CD4-positive, alpha-beta T cell treated with Interleukin-2 at 100 ng/mL for 4 hours (primary cell): Measurements from ENCODE around the gene MUC6.

Experiments
- DNase-seq: peaks from one replicate; pipeline ENCODE4 v3.0.0-alpha.2; 2020; ENCODE audit warnings: low spot score

The MUC6 gene

DNA sequence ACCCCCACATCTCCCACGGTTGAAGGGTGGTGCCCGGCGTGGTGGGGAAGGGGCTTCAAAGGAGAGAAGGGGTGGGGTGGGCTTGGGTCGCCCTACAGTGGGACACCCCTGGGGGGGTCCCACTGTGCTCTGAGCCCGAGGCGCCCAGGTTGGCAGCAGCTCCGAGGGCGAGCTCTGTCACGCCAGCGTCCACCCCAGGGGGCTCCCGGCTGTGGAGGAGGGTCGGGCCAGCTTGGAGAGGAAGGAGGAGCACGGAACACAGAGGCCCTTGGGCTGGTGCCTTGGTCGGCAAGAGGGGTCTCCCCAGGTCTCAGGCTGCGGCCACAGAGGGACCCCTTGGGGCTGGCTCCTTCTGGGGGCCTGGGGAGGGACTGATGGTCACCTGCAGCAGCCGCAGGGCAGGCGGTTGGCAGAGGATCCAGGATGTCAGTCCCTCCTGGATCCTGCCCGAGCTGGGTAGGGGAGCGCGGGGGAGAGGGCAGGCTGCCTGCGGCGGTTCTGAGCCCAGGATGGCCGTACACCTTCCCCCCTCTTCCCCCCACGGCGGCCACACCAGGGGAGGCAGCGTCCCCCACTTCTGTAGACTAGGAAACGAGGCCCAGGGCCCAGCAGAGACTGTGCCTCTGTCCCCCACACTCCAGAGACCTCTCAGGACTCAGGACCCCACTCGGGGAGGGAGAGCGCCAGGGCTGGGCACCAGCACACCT, 788 bp downstream of the MUC6 start:
- no peak for DNase-seq

- DNase-seq: no peak
These were observed 1.8 kb downstream of the MUC6 start for GRCh38 chr11:1034456-1035295.

DNA sequence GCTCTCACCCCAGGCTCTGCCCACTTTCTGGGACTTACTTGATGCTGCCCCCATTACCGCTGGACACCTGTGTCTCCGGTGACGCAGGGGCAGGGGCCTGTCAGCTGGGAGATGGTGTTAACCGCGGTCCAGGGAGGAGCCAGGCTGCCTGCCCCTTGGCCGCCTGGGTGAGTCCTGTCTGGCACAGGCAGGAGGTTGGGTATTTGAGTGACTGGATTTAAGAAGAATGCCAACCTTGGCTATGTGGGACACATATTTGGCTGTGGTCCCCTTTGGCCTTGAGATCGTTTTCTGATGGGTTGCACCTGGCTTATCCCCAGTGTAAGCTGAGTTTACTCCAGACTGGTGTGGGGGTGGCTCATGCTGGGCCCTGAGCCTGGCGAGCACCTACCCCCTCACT, 2.5 kb downstream of the MUC6 start:
- no peak for DNase-seq

- DNase-seq: no peak
These were observed 3.3 kb downstream of the MUC6 start for GRCh38 chr11:1033016-1033798.

DNA sequence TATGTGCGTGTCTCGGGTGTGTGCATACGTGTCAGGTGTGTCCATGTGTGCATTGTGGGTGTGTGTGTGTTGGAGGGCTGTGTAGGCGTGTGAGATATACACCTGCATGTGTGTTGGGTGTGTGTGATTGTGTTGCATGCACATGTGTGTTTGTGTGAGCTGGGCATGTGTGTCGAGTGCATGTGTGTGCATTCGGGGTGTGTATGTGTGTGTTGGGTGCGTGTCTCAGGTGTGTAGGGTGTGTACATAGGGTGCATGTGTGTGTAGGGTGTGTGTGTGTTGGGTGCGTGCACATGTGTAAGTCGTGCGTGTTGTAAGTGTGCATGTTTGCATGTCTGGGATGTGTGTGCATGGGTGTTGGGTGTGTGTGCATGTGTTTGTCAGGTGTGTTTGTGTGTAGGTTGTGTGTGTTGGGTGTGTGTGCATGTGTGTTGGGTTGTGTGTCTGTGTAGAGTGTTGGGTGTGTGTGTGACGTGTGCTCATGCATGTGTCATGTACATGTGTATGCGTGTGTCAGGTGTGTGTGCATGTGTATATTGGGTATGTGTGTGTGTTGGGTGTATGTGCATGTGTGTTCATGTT, 4.1 kb downstream of the MUC6 start:
- DNase-seq: no peak

- no peak for DNase-seq
These were observed 5.2 kb downstream of the MUC6 start for GRCh38 chr11:1031121-1031899.

DNA sequence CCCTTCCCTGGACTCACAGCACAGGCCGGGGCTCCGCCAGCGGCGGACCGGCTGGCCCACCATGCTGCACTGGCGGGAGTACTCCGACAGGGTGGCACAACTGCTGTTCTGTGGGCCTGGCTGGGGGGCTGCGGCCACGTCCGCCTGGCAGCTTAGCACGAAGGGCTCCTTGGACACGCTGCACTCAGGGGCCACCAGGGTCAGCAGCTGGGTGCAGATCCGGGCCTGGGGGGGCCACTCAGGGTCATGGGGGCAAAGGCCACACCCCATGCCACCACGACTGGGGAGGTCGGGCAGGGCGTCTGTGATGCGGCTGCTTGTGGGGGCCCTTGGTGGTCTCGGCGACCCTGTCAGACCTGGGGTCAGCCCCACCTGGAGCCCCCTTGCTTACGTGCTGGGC, 6.0 kb downstream of the MUC6 start:
- DNase-seq: no peak

GRCh38 chr11:1030086-1030485, 6.4 kb downstream of the MUC6 start:
- DNase-seq: no peak

DNA sequence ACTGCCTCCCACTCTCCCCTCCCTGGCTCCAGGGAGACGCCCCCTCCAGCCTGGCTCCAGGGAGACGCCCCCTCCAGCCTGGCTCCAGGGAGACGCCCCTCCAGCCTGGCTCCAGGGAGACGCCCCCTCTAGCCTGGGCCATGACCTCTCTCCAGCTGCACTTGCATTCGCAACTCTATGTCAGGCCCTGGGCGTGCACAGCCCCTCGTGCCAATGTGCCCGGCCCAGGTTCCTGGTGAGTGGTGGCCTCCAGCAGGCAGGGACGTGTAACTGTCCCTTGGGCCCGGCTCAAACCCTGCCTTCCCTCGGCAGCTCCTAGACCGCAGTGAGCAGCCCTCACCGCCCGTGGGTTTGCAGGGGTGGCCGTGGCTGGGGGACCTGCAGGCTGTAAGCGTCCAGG, 6.9 kb downstream of the MUC6 start:
- DNase-seq: no peak

GRCh38 chr11:1029051-1029450, 7.5 kb downstream of the MUC6 start:
- DNase-seq: no peak

GRCh38 chr11:1028616-1029015, 7.9 kb downstream of the MUC6 start:
- no peak for DNase-seq

GRCh38 chr11:1028291-1028540, 8.3 kb downstream of the MUC6 start:
- DNase-seq: no peak

- DNase-seq: no peak
These were observed 8.8 kb downstream of the MUC6 start for GRCh38 chr11:1027483-1028290.

DNA sequence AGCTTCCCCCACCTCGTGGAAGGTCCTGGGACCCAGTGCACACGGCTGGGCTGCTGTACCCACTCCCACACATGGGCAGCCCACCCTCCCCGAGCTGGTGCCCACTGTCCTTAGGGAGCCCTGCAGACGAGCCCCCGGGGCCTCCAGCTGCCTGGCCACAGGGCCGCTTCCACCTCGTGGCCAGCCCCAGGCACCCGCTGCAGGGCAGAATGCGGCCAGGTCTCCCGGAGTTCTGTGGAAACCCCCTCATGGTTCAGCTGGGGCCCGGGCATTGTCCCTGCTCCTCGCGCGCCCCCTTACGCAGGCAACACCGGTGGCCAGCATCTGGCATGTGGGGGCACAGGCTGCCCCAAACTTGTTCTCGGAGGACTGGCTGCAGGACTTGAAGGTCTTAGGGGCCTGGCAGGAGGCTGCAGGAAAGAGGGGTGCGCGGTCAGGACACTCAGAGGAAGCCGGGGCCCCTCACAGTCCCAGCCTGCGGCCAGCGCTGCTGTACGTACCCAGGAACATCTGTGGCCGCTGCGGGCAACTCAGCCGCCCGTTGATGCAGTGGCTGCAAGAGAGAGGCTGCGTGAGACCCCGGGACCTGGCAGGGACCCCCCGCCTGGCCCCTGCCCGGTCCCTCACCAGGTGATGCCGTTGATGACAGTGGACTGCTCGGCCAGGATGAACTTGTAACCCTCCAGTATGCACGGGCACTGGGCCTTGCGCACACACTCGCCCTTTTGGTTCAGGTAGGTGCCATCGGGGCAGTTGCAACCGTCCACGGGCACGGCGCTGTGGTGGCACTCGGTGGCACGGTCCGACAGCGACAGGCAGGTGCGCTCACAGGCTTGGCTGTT, 9.7 kb downstream of the MUC6 start:
- DNase-seq: no peak

DNA sequence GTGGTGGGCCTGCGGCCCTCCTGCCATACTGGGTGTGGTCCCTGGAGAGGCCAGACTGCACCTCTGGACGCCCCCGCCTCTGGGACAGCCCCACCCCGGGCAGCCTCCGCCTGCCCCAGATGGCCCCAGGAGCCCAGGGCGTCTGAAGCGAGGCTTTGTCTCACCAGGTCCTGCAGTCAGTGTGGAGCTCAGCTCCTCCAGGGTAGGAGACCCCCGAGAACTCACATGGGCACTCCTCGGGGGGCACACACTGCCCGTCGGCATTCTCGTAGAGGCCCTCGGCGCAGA, 10.4 kb downstream of the MUC6 start:
- no peak for DNase-seq

DNA sequence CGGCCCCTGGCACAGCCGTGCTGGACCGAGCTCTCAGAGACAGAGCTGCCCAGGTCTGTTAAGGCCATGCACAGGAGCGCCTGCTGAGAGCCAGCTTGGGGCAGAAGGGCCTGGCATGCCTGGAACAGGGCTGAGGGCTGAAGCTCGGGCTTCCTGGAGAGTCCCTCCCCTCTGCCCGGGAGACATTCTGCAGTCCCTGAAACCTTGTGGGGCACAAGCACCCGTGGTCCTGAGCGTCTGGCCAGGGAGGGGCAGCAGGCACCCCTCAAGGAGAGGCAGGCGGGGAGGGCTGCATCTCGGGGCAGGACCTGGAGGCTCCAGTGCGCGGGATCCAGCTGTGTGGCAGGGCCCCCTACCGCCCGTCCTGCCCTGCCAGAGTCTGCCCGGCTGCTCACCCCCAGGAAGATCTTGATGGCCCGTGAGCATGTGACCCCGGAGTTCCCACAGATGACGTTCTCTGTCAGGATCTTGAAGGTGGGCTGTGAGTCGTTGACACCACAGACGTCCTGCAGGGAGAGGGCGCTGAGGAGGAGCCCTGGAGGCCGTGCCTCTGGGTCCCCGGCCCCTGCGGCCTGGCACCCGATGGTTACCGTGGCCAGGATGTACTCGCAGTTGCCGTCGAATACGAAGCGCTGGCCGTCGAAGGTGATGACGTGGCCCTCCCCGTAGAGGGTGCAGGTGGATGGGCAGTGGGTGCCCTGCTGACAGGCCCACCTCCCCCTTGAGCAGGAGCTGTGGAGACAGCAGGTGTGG, 10.9 kb downstream of the MUC6 start:
- DNase-seq: no peak

DNA sequence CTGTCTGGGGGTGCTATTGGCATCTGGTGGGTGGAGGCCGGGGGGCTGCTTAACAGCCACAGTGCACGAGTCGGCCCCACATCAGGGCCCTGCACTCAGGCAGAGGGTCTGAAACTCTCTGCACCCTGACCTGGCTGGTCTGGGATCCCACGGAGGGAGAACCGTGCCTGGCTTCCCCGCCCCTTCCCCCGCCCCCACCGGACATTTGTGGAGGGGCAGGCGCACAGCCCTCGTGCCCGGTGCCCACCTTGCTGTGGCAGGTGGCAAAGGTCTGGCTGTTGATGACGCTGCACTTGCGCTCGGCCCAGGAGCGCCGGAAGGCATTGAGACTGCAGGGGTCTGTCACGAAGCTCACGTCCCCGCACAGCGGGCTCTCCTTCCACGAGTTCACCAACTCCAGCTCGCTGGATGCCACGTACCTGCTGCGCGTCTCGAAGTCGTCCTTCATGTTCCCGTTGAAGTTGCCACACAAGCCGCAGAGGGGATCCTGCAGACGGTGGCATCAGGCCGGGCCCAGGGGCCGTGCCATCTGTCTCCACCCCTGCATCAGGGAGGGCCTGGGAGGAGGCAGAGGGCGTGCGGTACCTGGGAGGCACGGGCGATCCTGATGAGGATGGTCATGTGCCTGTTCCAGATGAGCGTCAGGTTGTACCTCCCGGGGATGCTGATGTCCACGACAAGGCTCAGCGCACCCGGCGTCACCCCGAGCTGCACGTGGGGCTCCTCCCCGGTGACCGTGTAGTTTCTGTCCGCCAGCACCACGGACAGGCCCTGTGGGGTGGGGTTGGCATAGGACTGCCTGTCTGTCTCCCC, 11.7 kb downstream of the MUC6 start:
- DNase-seq: no peak

DNA sequence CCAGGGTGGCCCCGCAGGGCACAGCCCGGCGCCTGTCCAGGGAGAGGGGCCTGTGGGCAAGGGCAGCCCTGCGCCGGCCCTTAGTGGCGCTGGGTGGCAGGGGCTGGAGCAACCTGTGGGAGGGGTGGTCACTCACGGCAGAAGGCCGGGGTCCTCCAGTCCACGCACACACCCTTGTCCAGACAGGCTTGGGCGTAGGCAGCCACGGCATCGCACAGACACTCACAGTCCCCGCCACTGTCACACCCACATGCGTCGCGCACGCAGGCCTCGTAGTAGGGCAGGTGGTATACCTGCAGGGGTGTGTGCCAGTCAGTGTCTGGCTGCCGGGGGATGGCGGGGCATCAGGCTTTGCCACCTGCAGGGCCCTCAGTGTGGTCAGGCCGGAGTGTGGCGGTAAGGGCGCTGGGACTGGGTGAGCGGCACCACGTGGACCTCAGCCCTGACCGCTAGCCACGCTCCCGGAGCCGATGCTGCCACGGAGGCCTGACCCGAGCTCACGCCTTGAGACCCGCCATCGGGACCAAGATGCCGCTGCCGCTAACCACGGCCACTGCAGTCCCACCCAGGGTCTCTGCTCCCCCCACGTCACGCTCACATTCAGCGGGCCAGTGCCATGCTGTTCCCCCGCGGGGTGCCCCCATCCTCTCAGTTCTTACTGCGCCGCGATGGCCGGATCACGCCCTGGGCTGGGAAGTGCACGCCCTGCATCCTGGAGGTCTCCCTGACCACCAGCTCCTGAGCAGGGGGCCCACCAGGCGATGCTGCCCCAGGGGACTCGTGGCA, 12.5 kb downstream of the MUC6 start:
- no peak for DNase-seq
